HG03064 (cell line): ENCODE data around the gene KRT5.

Experiments used
- ATAC-seq: cut with Tn5 transposase; IDR thresholded peaks from one replicate; pipeline ENCODE4 v1.9.1; 2021; ENCODE audit warnings: low read depth; ENCODE audit not compliant: unreplicated experiment

Gene KRT5

GRCh38 chr12:52519826-52520662 lies at the start of gene KRT5:
TSS of gene KRT5 (minus strand) at chr12:52520394. CDS start at chr12:52520296, 98 bp downstream.
- no peak for ATAC-seq

GRCh38 chr12:52568111-52568510 lies 47.9 kb upstream of the KRT5 start:
- no peak for ATAC-seq

- ATAC-seq = no peak
These were observed 46.7 kb upstream of the KRT5 start for GRCh38 chr12:52566847-52567291.

GRCh38 chr12:52564582-52564981 lies 44.4 kb upstream of the KRT5 start:
- ATAC-seq = no peak

- no peak for ATAC-seq
These were observed 41.8 kb upstream of the KRT5 start for GRCh38 chr12:52561880-52562449.

GRCh38 chr12:52559979-52560378 lies 39.8 kb upstream of the KRT5 start:
- no peak for ATAC-seq

- ATAC-seq = no peak
These were observed 38.7 kb upstream of the KRT5 start for GRCh38 chr12:52558781-52559445.

- ATAC-seq = no peak
These were observed 37.3 kb upstream of the KRT5 start for GRCh38 chr12:52557476-52557875.

GRCh38 chr12:52555577-52555976 lies 35.4 kb upstream of the KRT5 start:
- no peak for ATAC-seq

- ATAC-seq = no peak
These were observed 32.5 kb upstream of the KRT5 start, which contains the start of gene KRT71 for GRCh38 chr12:52552681-52553195. TSS of gene KRT71 (minus strand) at chr12:52553145. CDS start at chr12:52553077, 68 bp downstream.

- ATAC-seq = no peak
These were observed 31.9 kb upstream of the KRT5 start for GRCh38 chr12:52552055-52552454.

- no peak for ATAC-seq
These were observed 31.1 kb upstream of the KRT5 start for GRCh38 chr12:52551216-52551865.

- no peak for ATAC-seq
These were observed 25.9 kb upstream of the KRT5 start for GRCh38 chr12:52546126-52546525.

- ATAC-seq = no peak
These were observed 24.0 kb upstream of the KRT5 start for GRCh38 chr12:52543985-52544883.

GRCh38 chr12:52542785-52543318 lies 22.7 kb upstream of the KRT5 start:
- no peak for ATAC-seq

GRCh38 chr12:52542157-52542556 lies 22.0 kb upstream of the KRT5 start:
- no peak for ATAC-seq

GRCh38 chr12:52541709-52542108 lies 21.5 kb upstream of the KRT5 start:
- ATAC-seq = no peak

GRCh38 chr12:52540531-52540930 lies 20.3 kb upstream of the KRT5 start:
- ATAC-seq = no peak

- ATAC-seq = no peak
These were observed 19.6 kb upstream of the KRT5 start for GRCh38 chr12:52539821-52540173.
